Lower leg skin (tissue), 3 donors: Measurements from ENCODE around the gene SRGAP1.

Source experiments
- CTCF ChIP-seq, 3 donors: fragments of 450-650 bp; IDR thresholded peaks; one replicate each; pipeline ENCODE4 v1.5.1; 2016; ENCODE audit warnings: antibody characterized with exemption in 3 of 3, mild to moderate bottlenecking in 3 of 3, moderate library complexity in 2 of 3
- POLR2A ChIP-seq, 2 donors: fragments of 450-650 bp; IDR thresholded peaks; one replicate each; pipeline ENCODE4 v1.6.1; 2016 to 2017; ENCODE audit warnings: antibody characterized with exemption in 2 of 2, mild to moderate bottlenecking in 1 of 2, moderate library complexity in 1 of 2

DNA sequence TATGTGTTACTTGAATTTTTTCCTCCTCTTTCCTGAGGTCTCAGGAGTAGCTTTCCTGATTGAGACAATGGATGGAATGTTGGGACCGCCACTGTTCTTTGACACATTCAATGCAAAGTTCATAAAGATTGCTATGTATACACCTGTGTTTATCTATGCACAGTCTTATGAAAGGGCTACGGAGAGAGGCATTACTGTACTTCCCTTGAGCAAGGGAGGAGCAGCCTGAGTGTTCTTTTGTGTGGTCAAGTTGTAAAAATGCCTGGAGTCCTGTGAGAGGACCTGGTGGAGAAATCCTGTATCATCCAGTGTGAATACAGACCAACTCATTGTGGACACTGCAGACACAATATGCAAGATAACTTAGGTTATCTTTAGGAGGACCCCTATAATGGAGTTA, 1.2 kb downstream of the SRGAP1 start:
- no peak for TF ChIP-seq CTCF (IDR thresholded peaks at IDR 0.05)
- TF ChIP-seq POLR2A (IDR thresholded peaks at IDR 0.05) = no peak
